ENCODE results near the gene TBL3.

The TBL3 gene

GRCh38 chr16:2028620-2029220 lies 56.9 kb downstream of the TBL3 start:
- no peak for DNase-seq
- Mint-ChIP-seq H3K27me3 (ENCODE audit: low read depth, poor library complexity) (peaks cover 32% of the 10 kb centered on the region), H3K27ac (no peak overlapping the region), H3K4me1 (peaks cover 28% of the 10 kb centered on the region), H3K36me3 (ENCODE audit: low read depth) (no peaks in the 10 kb centered on the region), H3K4me3 (no peak overlapping the region), H3K9me3 (no peaks in the 10 kb centered on the region)
- no peak for TF ChIP-seq CTCF (IDR thresholded peaks at IDR 0.05)

DNA sequence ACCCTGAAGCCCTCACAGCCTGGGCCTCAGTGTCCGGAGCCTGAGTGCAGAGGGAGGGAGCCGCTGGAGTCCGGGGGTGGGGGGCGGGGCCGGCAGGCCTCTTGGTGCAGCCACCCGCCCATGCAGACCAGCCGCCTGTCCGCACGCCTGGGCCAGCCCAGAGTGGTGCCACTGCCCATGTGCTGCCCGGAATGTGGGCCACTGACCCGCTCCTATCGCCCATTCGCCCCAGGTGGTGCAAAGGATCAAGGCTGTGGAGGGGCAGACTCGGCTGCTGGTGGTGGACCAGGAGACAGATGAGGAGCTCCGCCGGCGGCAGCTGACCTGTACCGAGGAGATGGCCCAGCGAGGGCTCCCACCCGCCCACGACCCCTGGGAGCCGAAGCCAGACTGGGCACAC lies 57.5 kb downstream of the TBL3 start:
- Mint-ChIP-seq H3K4me3 (no peak overlapping the region), H3K9me3 (no peaks in the 10 kb centered on the region), H3K27me3 (ENCODE audit: low read depth, poor library complexity) (peaks cover 32% of the 10 kb centered on the region), H3K4me1 (peaks cover 27% of the 10 kb centered on the region), H3K27ac (no peak overlapping the region), H3K36me3 (ENCODE audit: low read depth) (no peaks in the 10 kb centered on the region)
- DNase-seq, result no peak
- no peak for TF ChIP-seq CTCF (IDR thresholded peaks at IDR 0.05)

- Mint-ChIP-seq H3K27ac (no peak overlapping the region), H3K4me3 (no peak overlapping the region), H3K4me1 (peaks cover 29% of the 10 kb centered on the region), H3K9me3 (no peaks in the 10 kb centered on the region), H3K27me3 (ENCODE audit: low read depth, poor library complexity) (peaks cover 32% of the 10 kb centered on the region), H3K36me3 (ENCODE audit: low read depth) (no peaks in the 10 kb centered on the region)
- DNase-seq, result no peak
- TF ChIP-seq CTCF (IDR thresholded peaks at IDR 0.05), result no peak
Observed at GRCh38 chr16:2030036-2030435, 58.2 kb downstream of the TBL3 start.

GRCh38 chr16:2031081-2031577 lies 59.3 kb downstream of the TBL3 start:
- DNase-seq, result no peak
- Mint-ChIP-seq H3K27ac (no peak overlapping the region), H3K9me3 (no peaks in the 10 kb centered on the region), H3K4me3 (no peak overlapping the region), H3K36me3 (ENCODE audit: low read depth) (no peaks in the 10 kb centered on the region), H3K27me3 (ENCODE audit: low read depth, poor library complexity) (peaks cover 26% of the 10 kb centered on the region), H3K4me1 (peaks cover 25% of the 10 kb centered on the region)
- TF ChIP-seq CTCF (IDR thresholded peaks at IDR 0.05), result no peak

Measured in nephron progenitor cell (in vitro differentiated cells).